Epidermal melanocyte (primary cell): ENCODE results near the gene ATXN1.
"Not testable (repeated sequence)": the region's sequence is repeated elsewhere in the genome, so short reads cannot be mapped to it uniquely, and the experiment has no call there.

Experiments used
- DNase-seq: peaks from one replicate; pipeline ENCODE4 v3.0.0; 2011; ENCODE audit warnings: low spot score; ENCODE audit not compliant: insufficient read length

The ATXN1 gene

DNA sequence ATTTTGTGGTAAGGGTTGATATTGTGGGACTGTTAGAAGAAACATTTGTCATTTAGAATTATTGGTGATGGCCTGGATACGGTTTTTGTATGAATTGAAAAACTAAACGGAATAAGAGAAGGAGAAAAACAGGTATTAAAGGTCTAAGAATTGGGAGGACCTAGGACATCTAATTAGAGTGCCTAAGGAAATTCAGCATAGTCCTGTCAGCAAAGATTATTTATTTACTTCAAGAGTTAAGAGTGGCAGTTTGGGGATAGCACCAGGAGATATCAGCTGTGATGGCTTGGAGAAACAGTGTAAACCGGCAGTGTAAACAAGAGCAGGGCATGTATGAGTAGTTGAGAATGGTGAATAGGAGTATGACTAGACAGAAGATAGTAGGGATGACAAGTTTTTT lies 501.7 kb downstream of the ATXN1 start:
- not testable (repeated sequence) for DNase-seq

DNA sequence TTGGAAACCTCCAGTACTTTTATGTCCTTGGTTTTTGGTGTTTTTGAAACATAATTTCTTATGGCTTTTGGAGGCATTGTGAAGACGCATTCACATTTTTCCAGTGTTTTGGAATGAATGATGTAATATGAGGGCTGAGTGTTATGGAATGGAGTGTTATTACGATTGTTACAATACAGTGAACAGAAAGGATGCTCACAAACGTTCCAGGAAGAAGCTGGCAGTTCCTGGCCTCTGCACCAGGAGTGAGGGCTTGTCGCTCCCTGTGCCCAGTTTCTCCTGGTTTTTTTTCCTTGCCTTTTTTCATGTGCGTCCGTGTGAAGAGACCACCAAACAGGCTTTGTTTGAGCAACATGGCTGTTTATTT lies 502.6 kb downstream of the ATXN1 start:
- DNase-seq = no peak

- DNase-seq = no peak
Measured at GRCh38 chr6:16257999-16258708, 503.1 kb downstream of the ATXN1 start.

DNA sequence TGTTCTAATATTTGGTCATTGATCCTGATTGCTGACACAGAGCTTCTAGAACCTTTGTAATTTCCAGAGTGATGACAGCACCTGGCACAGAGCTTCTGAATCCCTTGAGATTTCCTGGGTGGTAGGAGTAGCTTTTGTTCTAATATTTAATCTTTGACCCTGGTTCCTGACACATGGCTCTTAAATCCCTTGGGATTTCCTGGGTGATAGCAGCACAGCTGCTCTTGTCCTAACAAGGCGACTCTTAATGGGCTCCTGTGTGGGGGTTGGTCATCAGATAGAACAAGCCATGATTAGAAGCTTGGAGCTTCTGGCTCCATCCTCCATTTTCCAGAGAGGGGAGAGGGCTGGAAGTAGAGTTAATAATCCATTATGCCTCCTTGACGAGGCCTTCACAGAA lies 504.5 kb downstream of the ATXN1 start:
- no peak for DNase-seq

GRCh38 chr6:16254535-16254934 lies 506.7 kb downstream of the ATXN1 start:
- DNase-seq = no peak

GRCh38 chr6:16253399-16254144 lies 507.7 kb downstream of the ATXN1 start:
- no peak for DNase-seq

DNA sequence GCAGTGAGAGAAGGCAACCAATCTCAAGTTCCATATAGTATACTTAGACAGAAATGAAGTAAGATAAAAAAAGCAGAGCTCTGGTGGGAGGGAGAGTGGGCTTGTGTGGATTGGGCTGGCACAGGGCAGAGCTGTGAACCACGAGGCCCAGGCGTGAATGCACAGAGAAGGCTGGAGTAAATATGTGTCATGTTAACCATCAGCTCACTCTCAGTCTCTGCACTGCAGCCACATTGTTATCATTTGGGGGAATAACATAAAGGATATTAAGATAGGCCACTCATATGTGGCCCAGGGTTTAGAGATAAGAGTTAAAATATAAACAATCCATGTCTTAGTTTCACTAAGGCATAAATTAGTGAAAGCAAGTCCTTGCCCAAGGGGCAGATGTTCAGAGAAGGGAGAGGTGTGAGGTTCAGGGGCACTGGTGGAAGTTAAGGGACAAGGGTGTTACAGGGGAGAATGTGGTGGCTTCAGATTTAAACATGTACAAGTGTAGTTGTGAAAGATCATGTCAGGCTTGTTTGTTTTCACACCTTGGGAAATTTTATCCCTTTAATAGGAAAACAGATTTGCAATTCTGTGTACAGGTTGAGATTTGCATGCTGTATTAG lies 508.5 kb downstream of the ATXN1 start:
- DNase-seq = no peak

DNA sequence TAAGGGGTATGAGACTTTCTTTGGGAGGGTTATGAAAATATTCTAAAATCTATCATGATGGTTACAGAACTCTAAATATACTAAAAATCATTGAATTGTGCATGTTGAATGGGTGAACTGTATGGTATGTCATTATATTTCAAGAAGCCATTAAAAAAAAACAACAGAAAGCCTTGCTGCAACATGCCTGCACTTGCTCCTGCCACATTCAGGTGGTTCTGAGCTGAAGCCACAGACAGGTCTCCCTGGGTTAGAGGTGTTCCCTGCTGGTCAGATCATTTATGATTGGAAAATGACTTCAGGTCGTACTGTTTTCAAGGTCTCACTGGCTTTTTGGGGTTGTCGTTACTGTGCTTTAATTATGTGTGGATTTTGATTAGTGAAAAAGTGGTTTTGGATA lies 509.6 kb downstream of the ATXN1 start:
- DNase-seq = no peak

DNA sequence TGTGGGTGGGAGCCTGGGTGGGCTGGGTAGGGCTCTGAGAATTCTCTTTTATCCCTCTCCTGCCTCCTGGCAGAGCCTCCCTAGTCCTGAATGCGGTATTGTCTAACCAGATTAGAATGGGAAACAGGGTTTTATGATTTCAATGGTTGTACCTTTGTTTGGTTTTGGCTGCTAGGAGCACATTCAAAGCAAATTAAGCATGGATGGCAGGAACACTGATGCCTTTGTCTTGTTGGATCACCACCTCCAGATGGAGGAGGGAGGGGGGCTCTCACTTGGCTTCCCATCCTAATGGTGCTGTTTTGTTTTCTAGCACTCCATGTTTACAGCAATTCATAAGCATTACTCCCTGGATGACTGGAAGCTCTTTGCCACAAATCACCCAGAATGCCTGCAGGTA lies 511.3 kb downstream of the ATXN1 start:
- DNase-seq = no peak
